ENCODE results near the gene UBA52. TPM values are rescaled to one million over a fixed set of nuclear protein-coding genes. Genes with fewer than 3 reads are reported as not detected.

Gene UBA52
- total RNA-seq, 1 experiment from 2014 or later, result 1,265 TPM

GRCh38 chr19:18596752-18597157 lies 25.1 kb downstream of the UBA52 start:
- Histone ChIP-seq H2BK120ac (ENCODE audit: low read depth, low read length, poor library complexity, severe bottlenecking) (no peak overlapping the region), H3K27ac (ENCODE audit: insufficient read length, low read depth, low read length) (no peak overlapping the region), H3K23me2 (ENCODE audit: insufficient read length, low read depth, low read length, poor library complexity, severe bottlenecking) (peaks cover 13% of the 10 kb centered on the region), H3K4me1 (ENCODE audit: insufficient read depth, low read length) (peaks cover 6% of the 10 kb centered on the region; the same call in 1 of the 2 replicates), H3K4me2 (ENCODE audit: insufficient read depth, insufficient read length, low read length) (peak overlapping the region; percentile 42), H3T11ph (ENCODE audit: low read length) (no peak overlapping the region), H3K79me1 (ENCODE audit: insufficient read depth, low read depth, low read length, poor library complexity, severe bottlenecking) (no peaks in the 10 kb centered on the region), H2AFZ (ENCODE audit: low read length) (no peak overlapping the region), H2BK5ac (ENCODE audit: insufficient read length, low read length) (no peak overlapping the region), H3K14ac (ENCODE audit: insufficient read depth, low read length) (no peak overlapping the region; the same call in 1 of the 2 replicates), H3K18ac (ENCODE audit: insufficient read length, low read depth, low read length) (no peak overlapping the region), H4K5ac (ENCODE audit: insufficient read length, low read depth, low read length) (no peak overlapping the region), H2BK12ac (ENCODE audit: insufficient read length, low read depth, low read length) (no peak overlapping the region), H3K4ac (ENCODE audit: low read depth, low read length) (no peak overlapping the region), H4K91ac (ENCODE audit: insufficient read length, low read depth, low read length) (no peak overlapping the region), H2BK20ac (ENCODE audit: low read depth, low read length, poor library complexity, severe bottlenecking) (no peak overlapping the region), H4K8ac (replicated peaks; ENCODE audit: insufficient read length, low read depth, low read length) (no peak overlapping the region), H4K20me1 (ENCODE audit: control insufficient read depth, insufficient read depth, insufficient read length) (no peaks in the 10 kb centered on the region), H2BK15ac (ENCODE audit: low read depth, low read length) (no peak overlapping the region), H3K79me2 (ENCODE audit: insufficient read depth, low read length) (no peaks in the 10 kb centered on the region), H3K56ac (ENCODE audit: insufficient read length, low read depth, low read length) (no peak overlapping the region), H2AK5ac (ENCODE audit: insufficient read length, low read length) (no peak overlapping the region), H3K9me3 (ENCODE audit: control insufficient read depth, low read depth, low read length) (no peaks in the 10 kb centered on the region), H3K23ac (ENCODE audit: insufficient read length, low read depth, low read length) (no peak overlapping the region), H3K9ac (ENCODE audit: extremely low read depth, insufficient read length, low read length) (no peak overlapping the region), H3K27me3 (ENCODE audit: insufficient read depth, low read length) (no peaks in the 10 kb centered on the region; the same call in 1 of the 2 replicates)
- no peaks in the 10 kb centered on the region; a peak in 1 of 5 replicates for H3K9me3 Mint-ChIP-seq
- H3K27ac Mint-ChIP-seq, result 0 out of 7 replicates have a peak overlapping the region, but pooled peaks of 1 of the 3 experiments have one; percentile 18
- WGBS (ENCODE audit: extremely low coverage, insufficient read length, low lambda C conversion rate), result no CpG with 5 or more reads among the region's 21 CpGs
- H3K4me3 Mint-ChIP-seq, result peak overlapping the region; percentile 13 to 21; a peak in 1 of 5 replicates
- no peak for TF ChIP-seq CTCF (conservative IDR thresholded peaks at IDR 0.05)
- peak; percentile 92 for DNase-seq
- H3K36me3 Mint-ChIP-seq (ENCODE audit: insufficient read depth in 1 of 3, low read depth in 3 of 3), result peaks cover 0 to 5% (median 0%) of the 10 kb centered on the region in 3 experiments; a peak in 2 of 7 replicates
- peaks cover 44% of the 10 kb centered on the region for H3K27me3 Mint-ChIP-seq (ENCODE audit: low read depth)
- H3K4me1 Mint-ChIP-seq, result peaks cover 27 to 38% of the 10 kb centered on the region in 2 experiments

Data from H9 (cell line).